Measurements from ENCODE around the gene PCDHA10. TPM values are rescaled to one million over a fixed set of nuclear protein-coding genes. Genes with fewer than 3 reads are reported as not detected.

Gene PCDHA10
- total RNA-seq (2022; extraction: Qiagen RNA extraction; ENCODE audit: low read depth), result 0.01 to 0.05 TPM in 2 of 5 replicates, not detected in the others

GRCh38 chr5:140855772-140856674, at the start of gene PCDHA10:
Gene PCDHA10, plus strand, starts transcription at chr5:140855897. Its CDS starts 152 bp downstream, at chr5:140856049.

GRCh38 chr5:140806834-140807775, 48.6 kb upstream of the PCDHA10 start, which contains the start of gene PCDHA4:
Gene PCDHA4, plus strand, starts transcription at chr5:140807068.

GRCh38 chr5:140821375-140822280, 34.1 kb upstream of the PCDHA10 start, which contains the start of gene PCDHA5:
Gene PCDHA5, plus strand, starts transcription at chr5:140821613.

GRCh38 chr5:140827704-140828361, 27.9 kb upstream of the PCDHA10 start, which contains the start of gene PCDHA6:
Gene PCDHA6, plus strand, starts transcription at chr5:140827960. Its CDS starts 132 bp downstream, at chr5:140828092.

GRCh38 chr5:140833993-140834392, 21.7 kb upstream of the PCDHA10 start, which contains the start of gene PCDHA7:
Gene PCDHA7, plus strand, starts transcription at chr5:140834269. Its CDS starts 115 bp downstream, at chr5:140834384.

GRCh38 chr5:140840978-140841962, 14.4 kb upstream of the PCDHA10 start, which contains the start of gene PCDHA8:
Gene PCDHA8, plus strand, starts transcription at chr5:140841187. Its CDS starts 135 bp downstream, at chr5:140841322.

GRCh38 chr5:140848139-140849102, 7.3 kb upstream of the PCDHA10 start, which contains the start of gene PCDHA9:
Gene PCDHA9, plus strand, starts transcription at chr5:140848382. Its CDS starts 114 bp downstream, at chr5:140848496.

GRCh38 chr5:140868721-140869554, 13.2 kb downstream of the PCDHA10 start, which contains the start of gene PCDHA11:
Gene PCDHA11, plus strand, starts transcription at chr5:140868957. Its CDS starts 147 bp downstream, at chr5:140869104.

GRCh38 chr5:140875085-140876065, 19.7 kb downstream of the PCDHA10 start, which contains the start of gene PCDHA12:
Gene PCDHA12, plus strand, starts transcription at chr5:140875308. Its CDS starts 165 bp downstream, at chr5:140875473.

GRCh38 chr5:140881889-140882590, 26.3 kb downstream of the PCDHA10 start, which contains the start of gene PCDHA13:
Gene PCDHA13, plus strand, starts transcription at chr5:140882124. Its CDS starts 145 bp downstream, at chr5:140882269.

Other genes starting within 250 kb of the PCDHA10 start
- gene CD14, start 222.7 kb upstream of the PCDHA10 start, total RNA-seq (2022; extraction: Qiagen RNA extraction; ENCODE audit: low read depth), result 3.2 to 5.6 TPM (median 3.9 TPM) in 5 replicates
- 9.6 to 15.4 TPM (median 14.1 TPM) in 5 replicates for gene TMCO6, start 216.4 kb upstream of the PCDHA10 start, total RNA-seq (2022; extraction: Qiagen RNA extraction; ENCODE audit: low read depth)
- gene NDUFA2, start 208.3 kb upstream of the PCDHA10 start, total RNA-seq (2022; extraction: Qiagen RNA extraction; ENCODE audit: low read depth), result 112 to 142 TPM (median 122 TPM) in 5 replicates
- gene IK, start 208.1 kb upstream of the PCDHA10 start, total RNA-seq (2022; extraction: Qiagen RNA extraction; ENCODE audit: low read depth), result 88.3 to 127 TPM (median 99.7 TPM) in 5 replicates
- 28.6 to 30.9 TPM (median 29.2 TPM) in 5 replicates for gene WDR55, start 191.0 kb upstream of the PCDHA10 start, total RNA-seq (2022; extraction: Qiagen RNA extraction; ENCODE audit: low read depth)
- 0.48 to 0.94 TPM (median 0.73 TPM) in 5 replicates for gene DND1, start 182.3 kb upstream of the PCDHA10 start, total RNA-seq (2022; extraction: Qiagen RNA extraction; ENCODE audit: low read depth)
- gene HARS1, start 164.5 kb upstream of the PCDHA10 start, total RNA-seq (2022; extraction: Qiagen RNA extraction; ENCODE audit: low read depth), result 78.1 to 83.6 TPM (median 79.0 TPM) in 5 replicates
- 35.4 to 42.8 TPM (median 37.5 TPM) in 5 replicates for gene HARS2, start 164.4 kb upstream of the PCDHA10 start, total RNA-seq (2022; extraction: Qiagen RNA extraction; ENCODE audit: low read depth)
- 83.4 to 128 TPM (median 104 TPM) in 5 replicates for gene ZMAT2, start 155.4 kb upstream of the PCDHA10 start, total RNA-seq (2022; extraction: Qiagen RNA extraction; ENCODE audit: low read depth)
- gene PCDHA1, start 69.8 kb upstream of the PCDHA10 start, total RNA-seq (2022; extraction: Qiagen RNA extraction; ENCODE audit: low read depth), result 0.15 to 0.34 TPM (median 0.21 TPM) in 4 of 5 replicates, not detected in the other
- gene PCDHA2, start 61.0 kb upstream of the PCDHA10 start, total RNA-seq (2022; extraction: Qiagen RNA extraction; ENCODE audit: low read depth), result 0.03 to 0.06 TPM in 2 of 5 replicates, not detected in the others
- gene PCDHA3, start 54.8 kb upstream of the PCDHA10 start, total RNA-seq (2022; extraction: Qiagen RNA extraction; ENCODE audit: low read depth), result 0.35 to 1.2 TPM (median 0.85 TPM) in 5 replicates
- 1.3 to 1.7 TPM (median 1.5 TPM) in 5 replicates for gene PCDHA4, start 48.8 kb upstream of the PCDHA10 start, total RNA-seq (2022; extraction: Qiagen RNA extraction; ENCODE audit: low read depth)
- 0.46 to 1.0 TPM (median 0.75 TPM) in 5 replicates for gene PCDHA5, start 34.3 kb upstream of the PCDHA10 start, total RNA-seq (2022; extraction: Qiagen RNA extraction; ENCODE audit: low read depth)
- gene PCDHA6, start 27.9 kb upstream of the PCDHA10 start, total RNA-seq (2022; extraction: Qiagen RNA extraction; ENCODE audit: low read depth), result 0.05 to 0.06 TPM (median 0.05 TPM) in 3 of 5 replicates, not detected in the others
- gene PCDHA7, start 21.6 kb upstream of the PCDHA10 start, total RNA-seq (2022; extraction: Qiagen RNA extraction; ENCODE audit: low read depth), result 0.05 to 0.15 TPM (median 0.11 TPM) in 4 of 5 replicates, not detected in the other
- gene PCDHA8, start 14.7 kb upstream of the PCDHA10 start, total RNA-seq (2022; extraction: Qiagen RNA extraction; ENCODE audit: low read depth), result 0.06 to 0.12 TPM (median 0.09 TPM) in 3 of 5 replicates, not detected in the others
- gene PCDHA9, start 7.5 kb upstream of the PCDHA10 start, total RNA-seq (2022; extraction: Qiagen RNA extraction; ENCODE audit: low read depth), result 0.04 TPM in 1 of 5 replicates, not detected in the others
- gene PCDHA11, start 13.1 kb downstream of the PCDHA10 start, total RNA-seq (2022; extraction: Qiagen RNA extraction; ENCODE audit: low read depth), result 0.08 to 0.11 TPM (median 0.10 TPM) in 4 of 5 replicates, not detected in the other
- 1.9 to 3.0 TPM (median 2.7 TPM) in 5 replicates for gene PCDHA12, start 19.4 kb downstream of the PCDHA10 start, total RNA-seq (2022; extraction: Qiagen RNA extraction; ENCODE audit: low read depth)
- 0.06 to 0.09 TPM in 2 of 5 replicates, not detected in the others for gene PCDHA13, start 26.2 kb downstream of the PCDHA10 start, total RNA-seq (2022; extraction: Qiagen RNA extraction; ENCODE audit: low read depth)
- 1.1 to 1.9 TPM (median 1.3 TPM) in 5 replicates for gene PCDHAC1, start 70.4 kb downstream of the PCDHA10 start, total RNA-seq (2022; extraction: Qiagen RNA extraction; ENCODE audit: low read depth)
- 2.4 to 6.1 TPM (median 2.8 TPM) in 5 replicates for gene PCDHAC2, start 110.6 kb downstream of the PCDHA10 start, total RNA-seq (2022; extraction: Qiagen RNA extraction; ENCODE audit: low read depth)
- gene PCDHB1, start 195.5 kb downstream of the PCDHA10 start, total RNA-seq (2022; extraction: Qiagen RNA extraction; ENCODE audit: low read depth), result not detected in 5 replicates
- 2.3 to 4.1 TPM (median 3.6 TPM) in 5 replicates for gene PCDHB2, start 238.7 kb downstream of the PCDHA10 start, total RNA-seq (2022; extraction: Qiagen RNA extraction; ENCODE audit: low read depth)
- 0.03 to 0.06 TPM in 2 of 5 replicates, not detected in the others for gene PCDHB3, start 244.6 kb downstream of the PCDHA10 start, total RNA-seq (2022; extraction: Qiagen RNA extraction; ENCODE audit: low read depth)